22Rv1 (cell line): ENCODE results near the gene MYL4.
"Not testable (repeated sequence)": the region's sequence is repeated elsewhere in the genome, so short reads cannot be mapped to it uniquely, and the experiment has no call there.

Experiments
- H3K27ac ChIP-seq: fragments of 450-650 bp; 2 replicates; pipeline ENCODE4 v1.5.1; 2017
- ZFX ChIP-seq: fragments of 450-650 bp; IDR thresholded peaks from 2 replicates; pipeline ENCODE4 v1.6.1; 2017; ENCODE audit warnings: antibody characterized with exemption, borderline replicate concordance
- TF ChIP-seq, protein P1 (sequence below): fragments of 450-650 bp; IDR thresholded peaks from 2 replicates; pipeline ENCODE4 v1.5.1; 2017; ENCODE audit warnings: mild to moderate bottlenecking

Gene MYL4

DNA sequence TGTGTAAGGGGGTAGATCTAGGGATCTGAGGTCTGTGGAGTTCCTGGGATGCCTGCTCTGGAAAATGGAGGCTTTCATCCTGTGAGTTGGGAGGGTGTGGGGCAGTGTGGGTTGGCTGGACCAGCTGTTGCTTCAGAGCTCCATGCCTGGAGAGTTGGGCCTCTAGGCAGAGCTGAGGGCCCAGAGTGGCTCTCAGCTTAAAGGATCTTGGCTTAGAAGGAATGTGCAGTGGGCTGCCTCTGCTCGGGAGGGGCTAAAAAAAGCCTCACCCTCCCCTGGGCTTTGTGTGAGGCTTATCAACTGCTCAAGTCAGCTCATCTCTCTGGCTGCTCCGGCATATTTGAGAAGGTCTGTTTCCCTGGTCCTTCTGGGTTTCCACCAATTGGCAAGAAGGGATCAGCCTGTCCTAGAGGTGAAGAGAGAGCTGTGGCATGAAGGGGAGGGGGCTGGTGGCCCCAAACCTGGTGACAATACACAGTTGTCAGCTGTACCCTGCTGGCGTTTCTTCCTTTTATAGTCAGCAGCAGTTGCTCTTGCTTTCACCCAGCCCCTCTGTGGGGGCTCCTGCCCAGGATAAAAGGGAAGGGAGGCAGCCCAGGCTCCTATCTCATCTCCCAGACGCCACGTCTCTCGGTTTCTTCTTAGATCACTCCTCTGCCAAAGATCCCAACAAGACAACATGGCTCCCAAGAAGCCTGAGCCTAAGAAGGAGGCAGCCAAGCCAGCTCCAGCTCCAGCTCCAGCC is at the start of gene MYL4:
Gene MYL4 (plus strand): TSS at position 605 of the 745 bp plus-strand sequence. CDS start 75 bp downstream, at position 680.
- TF ChIP-seq ZFX: no peak
- TF ChIP-seq, protein P1, sequence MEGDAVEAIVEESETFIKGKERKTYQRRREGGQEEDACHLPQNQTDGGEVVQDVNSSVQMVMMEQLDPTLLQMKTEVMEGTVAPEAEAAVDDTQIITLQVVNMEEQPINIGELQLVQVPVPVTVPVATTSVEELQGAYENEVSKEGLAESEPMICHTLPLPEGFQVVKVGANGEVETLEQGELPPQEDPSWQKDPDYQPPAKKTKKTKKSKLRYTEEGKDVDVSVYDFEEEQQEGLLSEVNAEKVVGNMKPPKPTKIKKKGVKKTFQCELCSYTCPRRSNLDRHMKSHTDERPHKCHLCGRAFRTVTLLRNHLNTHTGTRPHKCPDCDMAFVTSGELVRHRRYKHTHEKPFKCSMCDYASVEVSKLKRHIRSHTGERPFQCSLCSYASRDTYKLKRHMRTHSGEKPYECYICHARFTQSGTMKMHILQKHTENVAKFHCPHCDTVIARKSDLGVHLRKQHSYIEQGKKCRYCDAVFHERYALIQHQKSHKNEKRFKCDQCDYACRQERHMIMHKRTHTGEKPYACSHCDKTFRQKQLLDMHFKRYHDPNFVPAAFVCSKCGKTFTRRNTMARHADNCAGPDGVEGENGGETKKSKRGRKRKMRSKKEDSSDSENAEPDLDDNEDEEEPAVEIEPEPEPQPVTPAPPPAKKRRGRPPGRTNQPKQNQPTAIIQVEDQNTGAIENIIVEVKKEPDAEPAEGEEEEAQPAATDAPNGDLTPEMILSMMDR: no peak
- no peak within 1 kb of the TSS for H3K27ac ChIP-seq

DNA sequence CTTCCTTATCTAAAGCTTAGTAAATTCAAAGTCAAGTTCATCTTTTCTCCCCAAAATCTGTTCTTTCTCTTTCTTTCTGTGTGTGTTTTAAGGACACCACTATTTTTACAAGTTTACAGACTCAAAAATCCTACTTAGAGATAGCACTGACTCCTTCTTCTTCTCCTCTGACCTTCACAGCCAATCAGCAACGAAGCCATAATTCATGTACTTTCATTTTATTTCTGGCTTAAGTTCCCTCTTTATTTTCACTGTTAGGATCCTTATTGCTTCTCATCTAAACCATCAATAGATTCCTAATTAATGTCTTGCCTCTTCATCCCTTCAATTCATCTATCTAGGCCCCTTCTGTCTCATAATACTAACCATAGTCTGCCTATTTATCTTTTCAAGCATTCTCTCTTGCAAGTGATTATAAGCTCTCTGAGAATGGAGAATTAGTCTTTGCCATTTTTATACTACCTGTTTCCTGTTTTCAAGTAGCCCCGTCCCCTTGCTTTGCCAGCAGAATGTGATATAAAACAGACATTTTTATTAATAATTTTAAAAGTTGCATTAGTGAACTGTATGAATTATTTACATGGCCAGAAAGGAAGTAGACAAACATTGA is 47.0 kb upstream of the MYL4 start:
- no peak overlapping the region for H3K27ac ChIP-seq
- TF ChIP-seq, protein P1: no peak
- TF ChIP-seq ZFX: no peak

DNA sequence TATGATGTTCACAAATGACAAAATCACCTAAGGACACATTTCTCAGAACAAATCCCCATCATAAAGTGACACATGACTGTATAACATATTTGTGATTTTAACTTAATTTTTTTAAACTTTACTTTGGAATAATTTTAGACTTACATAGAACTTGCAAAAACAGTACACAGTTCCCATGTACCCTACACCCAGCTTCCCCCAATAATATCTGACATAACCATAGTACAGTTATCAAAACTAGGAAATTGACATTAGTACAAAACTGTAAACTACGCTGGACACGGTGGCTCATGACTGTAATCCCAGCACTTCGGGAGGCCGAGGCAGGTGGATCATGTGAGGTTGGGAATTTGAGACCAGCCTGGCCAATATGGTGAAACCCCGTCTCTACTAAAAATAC is 44.9 kb upstream of the MYL4 start:
- H3K27ac ChIP-seq: no peak overlapping the region
- no peak for TF ChIP-seq ZFX
- TF ChIP-seq, protein P1: no peak

DNA sequence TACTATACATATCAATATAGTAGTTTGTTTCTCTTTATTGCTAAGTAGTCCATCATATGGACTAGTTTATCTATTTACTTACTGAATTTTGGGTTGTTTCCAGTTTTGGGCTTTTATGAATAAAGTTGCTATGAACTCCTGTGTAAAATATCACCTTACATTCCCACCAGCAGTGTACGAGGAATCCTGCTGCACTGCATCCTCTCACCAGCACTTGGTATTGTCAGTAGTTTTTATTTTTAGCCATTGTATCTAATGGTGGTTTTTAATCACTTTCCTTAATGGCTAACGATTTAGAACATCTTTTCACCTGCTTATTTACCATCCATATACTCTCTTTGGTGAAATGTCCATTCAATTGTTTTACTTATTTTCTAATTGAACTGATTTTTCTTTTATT is 44.0 kb upstream of the MYL4 start:
- TF ChIP-seq, protein P1: no peak
- no peak overlapping the region for H3K27ac ChIP-seq

DNA sequence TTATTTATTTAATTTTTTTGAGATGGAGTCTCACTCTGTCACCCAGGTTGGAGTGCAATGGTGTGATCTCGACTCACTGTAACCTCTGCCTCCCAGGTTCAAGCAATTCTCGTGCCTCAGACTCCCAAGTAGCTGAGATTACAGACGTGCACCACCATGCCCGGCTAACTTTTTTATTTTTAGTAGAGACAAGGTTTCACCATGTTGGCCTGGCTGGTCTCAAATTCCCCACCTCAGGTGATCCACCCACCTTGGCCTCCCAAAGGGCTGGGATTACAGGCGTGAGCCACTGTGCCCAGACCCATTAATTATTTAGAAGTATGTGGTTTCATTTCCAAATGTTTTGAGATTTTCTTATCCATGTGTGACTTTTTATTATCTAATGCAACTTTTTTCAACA is 42.3 kb upstream of the MYL4 start:
- H3K27ac ChIP-seq: not testable (repeated sequence)

DNA sequence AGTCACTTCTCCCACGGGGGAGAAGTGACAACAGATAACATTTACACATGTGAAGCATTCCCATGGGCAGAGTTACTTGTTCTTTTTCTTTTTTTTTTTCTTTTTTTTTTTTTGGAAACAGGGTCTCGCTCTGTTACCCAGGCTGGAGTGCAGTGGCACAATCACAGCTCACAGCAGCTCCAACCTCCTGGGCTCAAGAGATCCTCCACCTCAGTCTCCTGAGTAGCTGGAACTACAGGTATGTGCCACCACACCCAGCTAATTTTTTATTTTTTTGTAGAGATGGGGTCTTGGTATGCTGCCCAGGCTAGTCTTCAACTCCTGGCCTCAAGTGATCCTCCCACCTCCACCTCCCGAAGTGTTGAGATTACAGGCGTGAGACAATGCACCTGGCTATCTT is 40.3 kb upstream of the MYL4 start:
- H3K27ac ChIP-seq: not testable (repeated sequence)

DNA sequence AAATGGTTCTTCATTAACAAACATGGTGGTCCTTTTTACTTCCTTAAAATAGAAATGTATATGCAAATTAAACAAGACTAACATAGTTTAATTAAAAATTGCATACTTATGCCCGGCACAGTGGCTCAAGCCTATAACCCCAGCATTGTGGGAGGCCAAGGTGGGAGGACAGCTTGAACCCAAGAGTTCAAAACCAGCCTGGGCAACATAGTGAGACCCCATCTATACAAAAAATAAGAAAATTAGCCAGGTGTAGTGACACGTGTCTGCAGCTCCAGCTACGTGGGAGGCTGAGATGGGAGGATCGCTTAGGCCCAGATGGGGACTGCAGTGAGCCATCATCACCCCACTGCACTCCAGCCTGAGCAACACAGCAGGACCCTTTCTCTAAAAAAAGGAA is 38.4 kb upstream of the MYL4 start:
- TF ChIP-seq ZFX: no peak
- TF ChIP-seq, protein P1: no peak
- H3K27ac ChIP-seq: no peak overlapping the region

DNA sequence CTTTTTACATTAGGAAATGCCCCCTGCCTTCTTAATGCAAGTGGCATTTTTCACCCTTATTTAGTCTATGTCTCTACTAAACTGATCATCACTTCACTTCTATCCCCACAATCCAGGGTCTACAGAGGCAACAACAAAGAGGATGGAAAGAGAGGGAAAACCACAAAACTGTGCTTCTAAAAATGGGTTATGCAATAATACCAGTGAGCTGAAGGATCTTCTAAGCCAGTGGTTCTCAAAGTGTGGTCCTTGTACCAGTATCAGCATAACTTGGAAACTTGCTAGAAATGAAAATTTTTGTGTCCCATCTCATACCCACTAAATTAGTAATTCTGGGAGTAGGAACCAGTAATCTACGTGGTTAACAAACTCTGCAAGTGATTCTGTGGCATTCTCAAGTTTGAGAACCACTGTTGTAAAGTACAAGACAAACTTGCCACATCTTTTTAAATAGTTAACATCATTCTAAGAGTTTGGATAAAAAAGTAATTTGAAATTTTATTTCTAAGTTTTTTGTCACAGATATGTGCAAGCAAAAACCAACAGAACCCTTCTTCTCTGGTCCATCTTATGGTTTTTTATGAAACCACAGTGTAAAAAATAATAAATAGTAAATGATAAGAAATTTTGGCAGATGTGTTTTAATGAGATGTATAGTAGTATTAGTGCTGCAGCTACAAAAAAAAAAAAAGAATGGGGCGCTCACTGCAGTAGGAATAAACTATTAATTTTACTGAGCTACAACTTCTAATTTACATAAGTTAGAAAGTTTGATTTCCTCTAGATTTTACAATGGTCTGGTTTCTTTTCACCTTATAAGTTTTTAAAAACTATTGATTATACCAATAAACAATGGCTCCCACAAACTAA is 36.2 kb upstream of the MYL4 start:
- TF ChIP-seq, protein P1: no peak
- TF ChIP-seq ZFX: no peak
- H3K27ac ChIP-seq: no peak overlapping the region

DNA sequence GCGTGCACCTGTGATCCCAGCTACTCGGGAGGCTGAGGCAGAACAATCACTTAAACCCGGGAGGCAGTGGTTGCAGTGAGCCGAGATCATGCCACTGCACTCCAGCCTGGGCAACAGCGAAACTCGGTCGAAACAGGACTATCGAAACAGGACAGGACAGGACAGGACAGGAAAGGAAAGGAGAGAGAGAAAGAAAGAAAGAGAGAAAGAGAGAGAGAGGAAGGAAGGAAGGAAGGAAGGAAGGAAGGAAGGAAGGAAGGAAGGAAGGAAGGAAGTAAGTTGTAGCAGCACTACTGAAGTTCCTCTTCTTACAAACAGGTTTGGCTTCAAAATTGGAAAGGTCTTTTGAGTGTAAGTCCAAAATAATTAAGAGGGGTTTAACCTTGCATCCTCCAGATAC is 34.3 kb upstream of the MYL4 start:
- not testable (repeated sequence) for H3K27ac ChIP-seq
